HG03159 (cell line): ENCODE data around the gene MORN5.

ENCODE experiments used
- ATAC-seq: cut with Tn5 transposase; IDR thresholded peaks from one replicate; pipeline ENCODE4 v1.9.1; 2021; ENCODE audit warnings: mild to moderate bottlenecking, moderate library complexity; ENCODE audit not compliant: unreplicated experiment

MORN5 gene

GRCh38 chr9:122227575-122227900 lies 67.8 kb downstream of the MORN5 start:
- no peak for ATAC-seq

GRCh38 chr9:122228191-122228567 lies 68.5 kb downstream of the MORN5 start:
- no peak for ATAC-seq

- ATAC-seq, result no peak
Measured at GRCh38 chr9:122228568-122229484, 69.1 kb downstream of the MORN5 start, which contains the start of gene LHX6. Gene LHX6 (minus strand): TSS chr9:122228957. CDS start chr9:122228740, 217 bp downstream.

- ATAC-seq, result no peak
Measured at GRCh38 chr9:122229485-122229837, 69.8 kb downstream of the MORN5 start.

- no peak for ATAC-seq
Measured at GRCh38 chr9:122232796-122233306, 73.1 kb downstream of the MORN5 start.

GRCh38 chr9:122234022-122234748 lies 74.5 kb downstream of the MORN5 start:
- ATAC-seq, result no peak

- ATAC-seq, result no peak
Measured at GRCh38 chr9:122236681-122237080, 77.0 kb downstream of the MORN5 start.

GRCh38 chr9:122239722-122240121 lies 80.0 kb downstream of the MORN5 start:
- ATAC-seq, result no peak

- no peak for ATAC-seq
Measured at GRCh38 chr9:122244349-122244748, 84.6 kb downstream of the MORN5 start.

GRCh38 chr9:122246666-122247065 lies 87.0 kb downstream of the MORN5 start:
- ATAC-seq, result no peak

- no peak for ATAC-seq
Measured at GRCh38 chr9:122248448-122248865, 88.7 kb downstream of the MORN5 start.
